CD4-positive, alpha-beta T cell (primary cell): ENCODE measurements around the gene SEC24D. TPM values are rescaled to one million over a fixed set of nuclear protein-coding genes. Genes with fewer than 3 reads are reported as not detected.

ENCODE experiments used
- ATAC-seq: fragments of 200-7000 bp; cut with Tn5 transposase; one replicate; pipeline ENCODE4 v1.10.0; 2022; ENCODE audit warnings: mild to moderate bottlenecking; ENCODE audit not compliant: poor library complexity
- CTCF ChIA-PET: fragments of 350-600 bp; sonication (Branson Sonifier 250); formaldehyde crosslinking; loops from one replicate; lab custom pipeline; 2021; ENCODE audit warnings: antibody characterized with exemption, inconsistent platforms; lab: Charles Lee
- POLR2A ChIA-PET: fragments of 350-600 bp; sonication (Branson Sonifier 250); formaldehyde crosslinking; loops from one replicate; lab custom pipeline; 2021; ENCODE audit warnings: antibody characterized with exemption, inconsistent platforms; lab: Charles Lee
- DNase-seq, 14 experiments: peaks; one replicate each; pipeline ENCODE4 v3.0.0-alpha.2; 2013 to 2020; ENCODE audit warnings: mixed read lengths in 2 of 14
- H3K27ac ChIP-seq, 2 donors: one replicate each; pipeline versions ENCODE4 v1.5.1 to v1.7.0; 2013; ENCODE audit warnings: low read length in 2 of 2, low read depth in 1 of 2, mild to moderate bottlenecking in 1 of 2
- H3K27me3 ChIP-seq, 2 experiments: 1 replicate in 1 of 2; 2 replicates in 1 of 2; pipeline versions ENCODE4 v1.6.1 to v1.7.0; 2013; ENCODE audit warnings: low read length in 2 of 2, control low read depth in 1 of 2, mild to moderate bottlenecking in 1 of 2, moderate library complexity in 1 of 2; ENCODE audit not compliant: insufficient read depth in 2 of 2, control insufficient read depth in 1 of 2
- H3K36me3 ChIP-seq: one replicate; pipeline ENCODE4 v1.6.1; 2013; ENCODE audit warnings: low read length, control low read depth; ENCODE audit not compliant: insufficient read depth
- H3K4me1 ChIP-seq: one replicate; pipeline ENCODE4 v1.6.1; 2013; ENCODE audit warnings: low read length, control low read depth; ENCODE audit not compliant: insufficient read depth
- H3K4me3 ChIP-seq: one replicate; pipeline ENCODE4 v1.5.1; 2013; ENCODE audit warnings: mild to moderate bottlenecking, low read length, moderate library complexity
- H3K9me3 ChIP-seq, 2 experiments: 1 replicate in 1 of 2; 2 replicates in 1 of 2; pipeline versions ENCODE4 v1.6.1 to v1.7.0; 2013; ENCODE audit warnings: low read length in 2 of 2, mild to moderate bottlenecking in 2 of 2, control low read depth in 1 of 2, moderate library complexity in 1 of 2; ENCODE audit not compliant: control insufficient read depth in 1 of 2, insufficient read depth in 1 of 2
- H3K27ac Mint-ChIP-seq: one replicate; pipeline ENCODE4 v1.8.0; 2020; ENCODE audit warnings: mixed read lengths
- H3K27me3 Mint-ChIP-seq: one replicate; pipeline ENCODE4 v1.8.0; 2021; ENCODE audit warnings: mixed read lengths
- H3K36me3 Mint-ChIP-seq: one replicate; pipeline ENCODE4 v1.8.0; 2021; ENCODE audit warnings: low read depth, mixed read lengths
- H3K4me1 Mint-ChIP-seq: one replicate; pipeline ENCODE4 v1.8.0; 2021; ENCODE audit warnings: low read depth, mixed read lengths
- H3K4me3 Mint-ChIP-seq: one replicate; pipeline ENCODE4 v1.8.0; 2020; ENCODE audit warnings: mild to moderate bottlenecking, mixed read lengths
- H3K9me3 Mint-ChIP-seq: one replicate; pipeline ENCODE4 v1.8.0; 2020; ENCODE audit warnings: mixed read lengths
- intact Hi-C, 2 experiments: fragments of 100-400 bp; cut with DNase I in 1 of 2; cut with micrococcal nuclease in 1 of 2; formaldehyde crosslinking; loops; one replicate each; pipeline versions ENCODE4 v1.15.1 to v1.9.0; 2023 to 2025; cut with DNase I, micrococcal nuclease
- total RNA-seq, 174 experiments: library from RNA in 2 of 174; stranded (reverse) in 2 of 174; gene quantifications; one replicate each; pipeline ENCODE4 v1.2.3 and lab custom pipeline; 2021 to 2026
- TF ChIP-seq, protein P1 (sequence below): fragments of 200-600 bp; IDR thresholded peaks from one replicate; pipeline ENCODE4 v1.8.0; 2022; ENCODE audit warnings: antibody characterized with exemption, mild to moderate bottlenecking

Gene SEC24D
- total RNA-seq, 2 experiments from 2014 or later, result 13.9 to 14.8 TPM

DNA sequence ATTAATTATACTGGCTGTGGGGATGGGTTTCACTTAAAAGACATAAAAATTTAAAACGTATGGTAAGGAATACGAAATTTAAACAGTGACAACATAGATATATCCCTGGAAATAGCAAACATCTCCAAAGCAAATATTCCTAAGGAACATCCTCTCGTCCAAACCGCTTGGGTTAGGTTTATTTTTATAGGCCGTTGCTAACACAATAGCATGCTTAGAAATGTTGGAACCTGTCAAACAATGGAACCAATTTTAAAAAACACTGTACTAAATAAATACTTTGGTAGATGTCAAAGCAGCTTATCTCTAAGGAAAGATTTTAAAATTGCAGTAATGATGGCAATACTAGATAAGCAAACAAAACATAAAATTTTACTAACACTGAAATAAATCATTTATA lies 45.4 kb downstream of the SEC24D start:
- CTCF ChIA-PET, result no interaction called here

DNA sequence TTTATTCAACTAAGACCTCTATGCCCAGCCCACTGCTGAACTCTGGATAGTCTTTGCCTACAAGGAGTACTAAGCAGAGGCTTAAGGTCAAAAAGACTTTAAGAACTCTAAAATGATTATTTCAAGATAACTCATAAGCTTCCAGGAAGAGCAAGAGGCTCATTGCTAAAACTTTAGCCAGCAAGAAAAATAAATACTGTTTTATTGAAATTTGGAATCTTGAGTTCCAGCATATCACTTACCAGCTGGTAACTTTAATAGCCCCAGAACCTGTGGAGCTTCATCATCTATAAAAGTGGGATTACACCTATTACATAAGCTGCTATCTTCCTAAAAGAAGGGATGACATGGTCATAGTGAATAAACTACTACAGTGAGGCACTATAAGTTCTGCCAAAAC lies 47.0 kb downstream of the SEC24D start:
- Mint-ChIP-seq H3K27ac (no peak overlapping the region), H3K9me3 (no peaks in the 10 kb centered on the region), H3K36me3 (peaks cover 31% of the 10 kb centered on the region), H3K27me3 (no peaks in the 10 kb centered on the region), H3K4me3 (no peak overlapping the region), H3K4me1 (no peaks in the 10 kb centered on the region)
- CTCF ChIA-PET, result no interaction called here
- H3K36me3 ChIP-seq, result peaks cover 11% of the 10 kb centered on the region
- DNase-seq, result no peak
- intact Hi-C loops, result no loop called here
- H3K9me3 ChIP-seq, result no peaks in the 10 kb centered on the region
- no peak for ATAC-seq
- H3K4me3 ChIP-seq, result no peak overlapping the region
- POLR2A ChIA-PET, result no interaction called here
- TF ChIP-seq, protein P1, sequence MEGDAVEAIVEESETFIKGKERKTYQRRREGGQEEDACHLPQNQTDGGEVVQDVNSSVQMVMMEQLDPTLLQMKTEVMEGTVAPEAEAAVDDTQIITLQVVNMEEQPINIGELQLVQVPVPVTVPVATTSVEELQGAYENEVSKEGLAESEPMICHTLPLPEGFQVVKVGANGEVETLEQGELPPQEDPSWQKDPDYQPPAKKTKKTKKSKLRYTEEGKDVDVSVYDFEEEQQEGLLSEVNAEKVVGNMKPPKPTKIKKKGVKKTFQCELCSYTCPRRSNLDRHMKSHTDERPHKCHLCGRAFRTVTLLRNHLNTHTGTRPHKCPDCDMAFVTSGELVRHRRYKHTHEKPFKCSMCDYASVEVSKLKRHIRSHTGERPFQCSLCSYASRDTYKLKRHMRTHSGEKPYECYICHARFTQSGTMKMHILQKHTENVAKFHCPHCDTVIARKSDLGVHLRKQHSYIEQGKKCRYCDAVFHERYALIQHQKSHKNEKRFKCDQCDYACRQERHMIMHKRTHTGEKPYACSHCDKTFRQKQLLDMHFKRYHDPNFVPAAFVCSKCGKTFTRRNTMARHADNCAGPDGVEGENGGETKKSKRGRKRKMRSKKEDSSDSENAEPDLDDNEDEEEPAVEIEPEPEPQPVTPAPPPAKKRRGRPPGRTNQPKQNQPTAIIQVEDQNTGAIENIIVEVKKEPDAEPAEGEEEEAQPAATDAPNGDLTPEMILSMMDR, result no peak
- H3K4me1 ChIP-seq, result no peaks in the 10 kb centered on the region
- H3K27me3 ChIP-seq, result no peaks in the 10 kb centered on the region
- H3K27ac ChIP-seq, result no peak overlapping the region

More for the DNA sequence above, 45.4 kb downstream of the SEC24D start:
- H3K27me3 Mint-ChIP-seq, result no peaks in the 10 kb centered on the region
- no peak overlapping the region for H3K4me3 Mint-ChIP-seq
- H3K4me3 ChIP-seq, result no peak overlapping the region
- no peak overlapping the region for H3K27ac Mint-ChIP-seq
- H3K27ac ChIP-seq, result no peak overlapping the region
- POLR2A ChIA-PET, result no interaction called here
- intact Hi-C loops, result no loop called here
- TF ChIP-seq, protein P1, result no peak
- no peaks in the 10 kb centered on the region for H3K9me3 ChIP-seq
- DNase-seq, result no peak
- no peaks in the 10 kb centered on the region for H3K27me3 ChIP-seq
- no peak for ATAC-seq
- peaks cover 22% of the 10 kb centered on the region for H3K36me3 ChIP-seq
- no peaks in the 10 kb centered on the region for H3K4me1 Mint-ChIP-seq
- peaks cover 35% of the 10 kb centered on the region for H3K36me3 Mint-ChIP-seq
- H3K9me3 Mint-ChIP-seq, result no peaks in the 10 kb centered on the region
- no peaks in the 10 kb centered on the region for H3K4me1 ChIP-seq

DNA sequence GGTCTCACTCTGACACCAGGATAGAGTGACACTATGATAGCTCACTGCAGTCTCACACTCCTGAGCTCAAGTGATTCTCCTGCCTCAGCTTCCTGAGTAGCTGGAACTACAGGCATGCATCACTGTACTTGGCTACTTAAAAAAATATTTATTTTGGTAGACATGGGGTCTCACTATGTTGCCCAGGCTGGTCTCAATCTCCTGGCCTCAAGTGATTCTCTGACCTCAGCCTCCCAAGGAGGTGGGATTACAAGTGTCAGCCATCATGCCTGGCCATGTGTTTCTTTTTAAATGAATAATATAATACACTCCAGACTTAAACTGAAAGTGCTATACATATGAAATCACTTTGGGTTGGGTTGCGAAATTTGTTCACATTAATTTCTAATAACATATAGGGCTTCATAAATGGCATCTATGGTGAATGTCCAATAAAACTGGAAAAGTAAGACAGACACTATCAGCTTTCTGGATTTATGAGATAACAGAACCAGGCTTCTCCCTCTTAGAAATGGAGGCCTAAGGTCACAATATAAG lies 48.0 kb downstream of the SEC24D start:
- peaks cover 30% of the 10 kb centered on the region for H3K36me3 Mint-ChIP-seq
- TF ChIP-seq, protein P1, result no peak
- intact Hi-C loops, result no loop called here
- no peak overlapping the region for H3K27ac Mint-ChIP-seq
- DNase-seq (no peak), ATAC-seq (no peak)
- ChIA-PET POLR2A (no interaction called here), CTCF (no interaction called here)
- Histone ChIP-seq H3K27ac (no peak overlapping the region), H3K36me3 (peaks cover 8% of the 10 kb centered on the region), H3K9me3 (no peaks in the 10 kb centered on the region), H3K4me3 (no peak overlapping the region), H3K4me1 (no peaks in the 10 kb centered on the region), H3K27me3 (no peaks in the 10 kb centered on the region)
- no peaks in the 10 kb centered on the region for H3K9me3 Mint-ChIP-seq
- no peaks in the 10 kb centered on the region for H3K4me1 Mint-ChIP-seq
- H3K27me3 Mint-ChIP-seq, result no peaks in the 10 kb centered on the region
- no peak overlapping the region for H3K4me3 Mint-ChIP-seq
